GM12878 (cell line): Measurements from ENCODE around the gene PCNX1. TPM values are rescaled to one million over a fixed set of nuclear protein-coding genes. Genes with fewer than 3 reads are reported as not detected.
A peak's percentile ranks its signal among the peaks of the same experiment; 100 is the strongest.

Source experiments
- ATAC-seq: fragments of 200-7000 bp; cut with Tn5 transposase; 3 replicates; pipeline ENCODE4 v1.9.1; 2020; ENCODE audit warnings: mild to moderate bottlenecking, moderate library complexity
- BruUV-seq: library from RNA; stranded (reverse); fragments of 400-500 nt; replicated peaks from 2 replicates; lab custom pipeline; 2021; lab: Mats Ljungman, UMichigan
- CTCF ChIA-PET: fragments of 300-600 bp; sonication (Branson Sonifier 250); formaldehyde crosslinking; extraction: SDS; loops from one replicate; lab custom pipeline; 2021; ENCODE audit warnings: inconsistent platforms; lab: Yijun Ruan, JAX
- POLR2A ChIA-PET: fragments of 350-600 bp; formaldehyde crosslinking; extraction: SDS; loops from one replicate; lab custom pipeline; 2021; ENCODE audit warnings: inconsistent platforms; lab: Charles Lee
- RAD21 ChIA-PET: fragments of 300-600 bp; sonication (Branson Sonifier 250); formaldehyde crosslinking; loops from one replicate; lab custom pipeline; 2023; ENCODE audit warnings: antibody characterized with exemption; ENCODE audit not compliant: unreplicated experiment; lab: Charles Lee
- SMC1A ChIA-PET: fragments of 300-600 bp; sonication (Branson Sonifier 250); formaldehyde crosslinking; loops from one replicate; lab custom pipeline; 2023; ENCODE audit not compliant: unreplicated experiment, uncharacterized antibody; lab: Charles Lee
- DNase-seq: peaks from one replicate; pipeline ENCODE4 v3.0.0-alpha.2; 2011; ENCODE audit warnings: low read depth, low spot score
- FAIRE-seq: peaks from 3 replicates; lab custom pipeline; 2011; peaks lifted over from hg19 to GRCh38; lab: Jason Lieb, UNC
- H2AFZ ChIP-seq: 2 replicates; pipeline ENCODE4 v1.6.0; 2011; ENCODE audit warnings: low read depth, low read length, control low read depth; ENCODE audit not compliant: control insufficient read depth
- H3K27ac ChIP-seq: 2 replicates; pipeline ENCODE4 v1.5.1; 2011; ENCODE audit warnings: control low read depth; ENCODE audit not compliant: control insufficient read depth, insufficient read depth
- H3K27me3 ChIP-seq, 2 experiments: replicated peaks in 1 of 2; 2 replicates each; pipeline versions ENCODE4 v1.6.0 to v1.6.1; 2011; ENCODE audit warnings: low read length in 1 of 2; ENCODE audit not compliant: control insufficient read depth in 2 of 2, insufficient read depth in 2 of 2
- H3K36me3 ChIP-seq, 2 experiments: 2 replicates each; pipeline ENCODE4 v1.5.1; 2011; ENCODE audit warnings: low read length in 1 of 2; ENCODE audit not compliant: control insufficient read depth in 2 of 2, insufficient read depth in 2 of 2
- H3K4me1 ChIP-seq: 2 replicates; pipeline ENCODE4 v1.6.1; 2011; ENCODE audit warnings: mild to moderate bottlenecking, low read length, moderate library complexity, mixed read lengths; ENCODE audit not compliant: control insufficient read depth, insufficient read depth
- H3K4me2 ChIP-seq: 2 replicates; pipeline ENCODE4 v1.6.0; 2011; ENCODE audit warnings: control low read depth; ENCODE audit not compliant: control insufficient read depth, insufficient read depth
- H3K4me3 ChIP-seq: fragments of 200-600 bp; sonication (generic); 2 replicates; pipeline ENCODE4 v1.5.1; 2016
- H3K79me2 ChIP-seq: 2 replicates; pipeline ENCODE4 v1.6.0; 2011; ENCODE audit warnings: low read length; ENCODE audit not compliant: control insufficient read depth, insufficient read depth
- H3K9ac ChIP-seq: 2 replicates; pipeline ENCODE4 v1.8.0; 2011; ENCODE audit warnings: low read length, control low read depth, mixed read lengths; ENCODE audit not compliant: control insufficient read depth, insufficient read depth
- H3K9me3 ChIP-seq: replicated peaks from 3 replicates; pipeline ENCODE4 v1.5.1; 2011; ENCODE audit warnings: mild to moderate bottlenecking, low read length; ENCODE audit not compliant: control insufficient read depth, insufficient read depth
- H4K20me1 ChIP-seq: 2 replicates; pipeline ENCODE4 v1.6.0; 2011; ENCODE audit not compliant: control insufficient read depth, insufficient read depth
- BCL11A ChIP-seq: IDR thresholded peaks from 2 replicates; pipeline ENCODE4 v1.6.1; 2011; ENCODE audit warnings: low read depth, low read length
- CREM ChIP-seq: IDR thresholded peaks from 2 replicates; pipeline ENCODE4 v1.6.1; 2014; ENCODE audit warnings: antibody characterized with exemption, low read depth
- EED ChIP-seq: sonication (generic); IDR thresholded peaks from 2 replicates; pipeline ENCODE4 v1.6.1; 2016; ENCODE audit warnings: antibody characterized with exemption, low read depth
- ELK1 ChIP-seq: IDR thresholded peaks from 2 replicates; pipeline ENCODE4 v1.6.1; 2012; ENCODE audit warnings: low read depth, low read length, improper control_type of control experiment
- ETV6 ChIP-seq, 2 experiments: fragments of 450-650 bp in 1 of 2; IDR thresholded peaks in 1 of 2; conservative IDR thresholded peaks in 1 of 2; 2 replicates each; pipeline ENCODE4 v1.6.1; 2014; ENCODE audit warnings: antibody characterized with exemption in 1 of 2, borderline replicate concordance in 1 of 2, low read depth in 1 of 2, mild to moderate bottlenecking in 1 of 2, moderate library complexity in 1 of 2
- EZH2 ChIP-seq: IDR thresholded peaks from 2 replicates; pipeline ENCODE4 v1.6.1; 2012; ENCODE audit warnings: low read depth, mild to moderate bottlenecking, control low read depth, inconsistent platforms, low read length, borderline replicate concordance; ENCODE audit not compliant: control insufficient read depth
- IKZF1 ChIP-seq: fragments of 450-650 bp; conservative IDR thresholded peaks from 2 replicates; pipeline ENCODE4 v1.6.1; 2017; ENCODE audit warnings: antibody characterized with exemption, mild to moderate bottlenecking
- IKZF2 ChIP-seq, 2 experiments: fragments of 450-650 bp; IDR thresholded peaks; 2 replicates each; pipeline ENCODE4 v1.6.1; 2017; ENCODE audit warnings: mild to moderate bottlenecking in 2 of 2, moderate library complexity in 2 of 2
- IRF4 ChIP-seq: IDR thresholded peaks from 2 replicates; pipeline ENCODE4 v1.6.1; 2011; ENCODE audit warnings: low read depth, low read length
- JUNB ChIP-seq: IDR thresholded peaks from 2 replicates; pipeline ENCODE4 v1.6.1; 2016; ENCODE audit warnings: antibody characterized with exemption, mild to moderate bottlenecking
- KLF5 ChIP-seq: fragments of 450-650 bp; IDR thresholded peaks from 2 replicates; pipeline ENCODE4 v1.6.1; 2014; ENCODE audit warnings: mild to moderate bottlenecking; ENCODE audit not compliant: partially characterized antibody
- MAX ChIP-seq: IDR thresholded peaks from 2 replicates; pipeline ENCODE4 v1.6.1; 2012; ENCODE audit warnings: low read depth, low read length, improper control_type of control experiment
- MTA3 ChIP-seq: IDR thresholded peaks from 2 replicates; pipeline ENCODE4 v1.6.1; 2012; ENCODE audit warnings: low read length, inconsistent platforms, borderline replicate concordance
- NFIC ChIP-seq: IDR thresholded peaks from 2 replicates; pipeline ENCODE4 v1.6.1; 2012; ENCODE audit warnings: low read depth, mild to moderate bottlenecking, inconsistent platforms, low read length, moderate library complexity
- NRF1 ChIP-seq: conservative IDR thresholded peaks from 2 replicates; pipeline ENCODE4 v1.6.1; 2011; ENCODE audit warnings: mild to moderate bottlenecking, low read depth, low read length, improper control_type of control experiment
- RUNX3 ChIP-seq: IDR thresholded peaks from 2 replicates; pipeline ENCODE4 v1.6.1; 2012; ENCODE audit warnings: low read length, inconsistent platforms
- SKIL ChIP-seq: fragments of 450-650 bp; IDR thresholded peaks from 2 replicates; pipeline ENCODE4 v1.6.1; 2017; ENCODE audit warnings: mild to moderate bottlenecking, low read depth, inconsistent platforms; ENCODE audit not compliant: poor library complexity, severe bottlenecking
- WGBS: methylation state at CpG from one replicate; pipeline ENCODE4 v1.1.6; 2016; ENCODE audit warnings: low lambda C conversion rate; ENCODE audit not compliant: insufficient replicate concordance, insufficient coverage; ENCODE audit errors: missing lambda C conversion rate; 5-methylcytosine and 5-hydroxymethylcytosine counted together
- in situ Hi-C: fragments of 300-500 bp; cut with MboI; formaldehyde crosslinking; loops from 9 replicates; pipeline ENCODE4 v1.14.3; 2018; ENCODE audit warnings: mixed read lengths
- intact Hi-C: fragments of 100-400 bp; cut with micrococcal nuclease; formaldehyde crosslinking; loops from one replicate; pipeline ENCODE4 v1.14.2; 2022; ENCODE audit not compliant: unreplicated experiment
- polyA plus RNA-seq, 11 experiments: library from polyadenylated mRNA; depleted of rRNA in 4 of 11; unstranded in 6 of 11; stranded (reverse) in 5 of 11; fragments of >200 nt; fragmentation: Nextera tagmentation in 4 of 11; fragmentation: Illumina TruSeq in 1 of 11; extraction: Ambion mirVana in 4 of 11; extraction: Trizol in 1 of 11; gene quantifications; 1 replicate in 1 of 11; 2 replicates in 10 of 11; pipeline versions ENCODE4 v1.2.1 to v1.2.3, GENCODE V29; 2011 to 2016; ENCODE audit warnings: inconsistent platforms in 2 of 11, missing spikeins in 2 of 11, low read depth in 1 of 11
- total RNA-seq, 4 experiments: library from RNA; depleted of rRNA in 3 of 4; stranded (reverse); fragments of >200 nt in 3 of 4; fragmentation: Illumina TruSeq in 1 of 4; extraction: Trizol in 1 of 4; gene quantifications; 2 replicates each; pipeline versions ENCODE4 v1.2.1 to v1.2.3, GENCODE V29; 2013 to 2021

PCNX1 gene
- total and polyA plus RNA-seq, 10 of the 15 experiments (the other 5 are each of a cell fraction or from before 2014, with no cell fraction given), result 4.6 to 53.9 (median 20.5) TPM

GRCh38 chr14:70882776-70883492 lies 24.3 kb upstream of the PCNX1 start (continued):
- TF ChIP-seq ELK1 (peak; percentile 51; the same call in 1 of the 2 replicates), EZH2 (no peak), IKZF2 (IDR thresholded peaks at IDR 0.05) (peak; percentile 82 to 85), MAX (no peak), ETV6 (conservative IDR thresholded peaks at IDR 0.05 in 1 of 2, IDR thresholded peaks at IDR 0.05 in 1 of 2; ENCODE audit: borderline replicate concordance in 1 of 2, low read depth in 1 of 2) (peak in 1 of 2 experiments; percentile 98; a peak in 2 of 4 replicates), NRF1 (no peak), RUNX3 (peak; percentile 79)

- in situ Hi-C loops (no loop called here), intact Hi-C loops (loop anchor here (5.0 kb wide), 1 partner anchor 217 kb away; no protein-coding TSS in a partner anchor)
- ChIA-PET CTCF (interaction anchor here (0.7 to 12.3 kb wide), 10 partner anchors 10 to 112 kb away, joined by 3 to 110 read pairs (median 4); partner anchors contain the start of gene PCNX1), SMC1A (interaction anchor here (0.5 to 9.8 kb wide), 18 partner anchors 13 to 185 kb away, joined by 3 to 89 read pairs (median 4); partner anchors contain the start of gene PCNX1), POLR2A (interaction anchor here (0.9 to 1.8 kb wide), 4 partner anchors 13 to 222 kb away, joined by 3 to 5 read pairs (median 4); no protein-coding TSS in a partner anchor), RAD21 (interaction anchor here (1.0 to 4.1 kb wide), 6 partner anchors 9 to 76 kb away, joined by 3 to 15 read pairs (median 8); partner anchors contain the start of gene MAP3K9)
- ATAC-seq, result no peak
- no peaks in the 10 kb centered on the region for H3K9me3 ChIP-seq
- no peak for DNase-seq
- no peaks in the 10 kb centered on the region for H3K79me2 ChIP-seq
- no peaks in the 10 kb centered on the region for H4K20me1 ChIP-seq
- no peak for FAIRE-seq
- H3K4me3 ChIP-seq, result no peak overlapping the region
- H2AFZ ChIP-seq, result no peak overlapping the region
- H3K4me1 ChIP-seq, result peaks cover 78% of the 10 kb centered on the region
- 81% methylated on average over 8 of the region's 8 CpGs for WGBS
- no peaks in the 10 kb centered on the region for H3K27me3 ChIP-seq
- no TSS peak for BruUV-seq
- H3K36me3 ChIP-seq, result no peaks in the 10 kb centered on the region
- H3K27ac ChIP-seq, result no peak overlapping the region
- H3K4me2 ChIP-seq, result peak overlapping the region; percentile 51; the same call in 1 of the 2 replicates
- no peak overlapping the region for H3K9ac ChIP-seq
- TF ChIP-seq BCL11A (peak; percentile 39; the same call in 1 of the 2 replicates), IRF4 (peak; percentile 38; the same call in 1 of the 2 replicates), ETV6 (conservative IDR thresholded peaks at IDR 0.05 in 1 of 2, IDR thresholded peaks at IDR 0.05 in 1 of 2; ENCODE audit: borderline replicate concordance in 1 of 2, low read depth in 1 of 2) (peak in 1 of 2 experiments; percentile 70; a peak in 1 of 4 replicates), NFIC (peak; percentile 75), SKIL (no peak), CREM (0 out of 2 replicates have a peak, but pooled peaks have one; percentile 25), IKZF1 (peak; percentile 41; the same call in 1 of the 2 replicates), MTA3 (0 out of 2 replicates have a peak, but pooled peaks have one; percentile 43), KLF5 (no peak), JUNB (peak; percentile 74), EED (peak; percentile 83)
Measured at GRCh38 chr14:70884595-70885342, 22.5 kb upstream of the PCNX1 start.
